ENCODE data around the gene CMTM5.

CMTM5 gene

DNA sequence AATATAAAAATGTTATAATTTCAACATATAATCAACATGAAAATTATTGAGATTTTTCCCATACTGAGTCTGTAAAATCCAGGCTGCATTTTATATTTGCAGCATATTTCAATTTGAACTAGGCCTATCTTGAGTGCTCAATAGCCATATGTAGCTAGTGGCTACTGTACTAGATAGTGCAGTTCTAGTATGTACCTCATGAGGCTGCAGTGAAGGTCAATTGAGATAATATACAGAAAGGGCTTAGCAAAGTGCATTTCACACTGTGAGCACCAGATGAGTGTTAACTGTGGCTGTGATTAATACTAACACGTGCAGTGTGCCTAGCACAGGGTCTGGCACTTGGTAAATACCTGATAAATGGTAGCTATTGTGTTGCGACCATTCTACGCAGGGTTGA is 18.8 kb upstream of the CMTM5 start:
- no peak overlapping the region for H3K4me3 ChIP-seq (ENCODE audit: low read depth in 1 of 5, low read length in 5 of 5)
- H3K27ac ChIP-seq (ENCODE audit: low read depth, low read length): no peak overlapping the region
- H3K4me1 ChIP-seq (ENCODE audit: control insufficient read depth in 5 of 5, insufficient read depth in 5 of 5, low read length in 5 of 5): peaks cover 1 to 13% (median 11%) of the 10 kb centered on the region in 5 donors
- H3K27me3 ChIP-seq (ENCODE audit: control insufficient read depth in 5 of 5, insufficient read depth in 4 of 5, low read length in 5 of 5): peaks cover 0 to 2% (median 0%) of the 10 kb centered on the region in 5 donors
- no peak overlapping the region for H3K9ac ChIP-seq (ENCODE audit: low read length in 5 of 5)
- H3K9me3 ChIP-seq (ENCODE audit: control insufficient read depth in 5 of 5, low read length in 5 of 5): no peaks in the 10 kb centered on the region
- H3K36me3 ChIP-seq (ENCODE audit: control insufficient read depth in 5 of 5, insufficient read depth in 5 of 5, low read length in 5 of 5): peaks cover 0 to 30% (median 14%) of the 10 kb centered on the region in 5 donors

DNA sequence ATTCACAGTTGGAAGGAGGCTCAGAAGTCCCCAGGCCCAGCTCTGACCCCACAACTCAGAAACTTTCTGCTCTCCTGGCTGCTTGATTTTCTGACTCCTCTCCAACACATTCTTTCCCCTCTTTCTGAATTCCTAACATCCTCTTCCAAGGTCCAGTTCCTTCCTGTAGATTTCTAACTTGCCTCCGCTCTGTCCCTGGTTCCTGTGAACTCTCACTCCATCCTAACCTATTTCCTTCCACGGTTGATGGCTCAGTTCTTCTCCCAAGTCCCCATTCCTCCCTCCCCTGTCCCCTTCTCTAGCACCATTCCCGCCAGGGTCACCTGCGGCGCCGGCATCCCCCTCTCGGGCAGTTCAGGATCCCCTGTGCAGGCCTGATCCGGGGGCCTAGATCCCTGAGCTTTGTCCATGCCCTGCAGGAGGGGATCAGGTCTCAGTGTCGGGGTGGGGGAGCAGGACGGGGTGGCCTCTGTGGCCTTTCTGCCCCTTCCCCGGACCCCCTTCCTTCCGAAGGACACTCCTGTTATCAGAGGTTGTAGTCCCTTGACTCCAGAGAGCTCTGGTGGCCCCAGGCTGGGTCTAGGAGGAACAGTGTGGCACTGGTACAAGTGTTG is 18.2 kb upstream of the CMTM5 start:
- Histone ChIP-seq H3K9me3 (ENCODE audit: control insufficient read depth in 5 of 5, low read length in 5 of 5) (no peaks in the 10 kb centered on the region), H3K27ac (ENCODE audit: low read depth, low read length) (no peak overlapping the region), H3K4me1 (ENCODE audit: control insufficient read depth in 5 of 5, insufficient read depth in 5 of 5, low read length in 5 of 5) (peaks cover 0 to 19% (median 13%) of the 10 kb centered on the region in 5 donors), H3K9ac (ENCODE audit: low read length in 5 of 5) (peak overlapping the region in 1 of 5 donors; percentile 48), H3K36me3 (ENCODE audit: control insufficient read depth in 5 of 5, insufficient read depth in 5 of 5, low read length in 5 of 5) (peaks cover 0 to 30% (median 14%) of the 10 kb centered on the region in 5 donors), H3K27me3 (ENCODE audit: control insufficient read depth in 5 of 5, insufficient read depth in 4 of 5, low read length in 5 of 5) (peaks cover 0 to 2% (median 0%) of the 10 kb centered on the region in 5 donors), H3K4me3 (ENCODE audit: low read depth in 1 of 5, low read length in 5 of 5) (no peak overlapping the region)

- no peaks in the 10 kb centered on the region for H3K9me3 ChIP-seq (ENCODE audit: control insufficient read depth in 5 of 5, low read length in 5 of 5)
Observed at GRCh38 chr14:23359167-23359626, 17.6 kb upstream of the CMTM5 start.

GRCh38 chr14:23359722-23360447 is 17.0 kb upstream of the CMTM5 start:
- Histone ChIP-seq H3K4me1 (ENCODE audit: control insufficient read depth in 5 of 5, insufficient read depth in 5 of 5, low read length in 5 of 5) (peaks cover 0 to 31% (median 24%) of the 10 kb centered on the region in 5 donors), H3K27ac (ENCODE audit: low read depth, low read length) (no peak overlapping the region), H3K27me3 (ENCODE audit: control insufficient read depth in 5 of 5, insufficient read depth in 4 of 5, low read length in 5 of 5) (peaks cover 0 to 5% (median 0%) of the 10 kb centered on the region in 5 donors), H3K9me3 (ENCODE audit: control insufficient read depth in 5 of 5, low read length in 5 of 5) (no peaks in the 10 kb centered on the region), H3K9ac (ENCODE audit: low read length in 5 of 5) (no peak overlapping the region), H3K36me3 (ENCODE audit: control insufficient read depth in 5 of 5, insufficient read depth in 5 of 5, low read length in 5 of 5) (peaks cover 0 to 30% (median 14%) of the 10 kb centered on the region in 5 donors), H3K4me3 (ENCODE audit: low read depth in 1 of 5, low read length in 5 of 5) (no peak overlapping the region)

More at GRCh38 chr14:23359167-23359626, 17.6 kb upstream of the CMTM5 start:
- Histone ChIP-seq H3K36me3 (ENCODE audit: control insufficient read depth in 5 of 5, insufficient read depth in 5 of 5, low read length in 5 of 5) (peaks cover 0 to 30% (median 14%) of the 10 kb centered on the region in 5 donors), H3K27me3 (ENCODE audit: control insufficient read depth in 5 of 5, insufficient read depth in 4 of 5, low read length in 5 of 5) (peaks cover 0 to 2% (median under 1%) of the 10 kb centered on the region in 5 donors), H3K4me1 (ENCODE audit: control insufficient read depth in 5 of 5, insufficient read depth in 5 of 5, low read length in 5 of 5) (peaks cover 0 to 24% (median 18%) of the 10 kb centered on the region in 5 donors), H3K4me3 (ENCODE audit: low read depth in 1 of 5, low read length in 5 of 5) (no peak overlapping the region), H3K9ac (ENCODE audit: low read length in 5 of 5) (peak overlapping the region in 1 of 5 donors; percentile 48), H3K27ac (ENCODE audit: low read depth, low read length) (no peak overlapping the region)

DNA sequence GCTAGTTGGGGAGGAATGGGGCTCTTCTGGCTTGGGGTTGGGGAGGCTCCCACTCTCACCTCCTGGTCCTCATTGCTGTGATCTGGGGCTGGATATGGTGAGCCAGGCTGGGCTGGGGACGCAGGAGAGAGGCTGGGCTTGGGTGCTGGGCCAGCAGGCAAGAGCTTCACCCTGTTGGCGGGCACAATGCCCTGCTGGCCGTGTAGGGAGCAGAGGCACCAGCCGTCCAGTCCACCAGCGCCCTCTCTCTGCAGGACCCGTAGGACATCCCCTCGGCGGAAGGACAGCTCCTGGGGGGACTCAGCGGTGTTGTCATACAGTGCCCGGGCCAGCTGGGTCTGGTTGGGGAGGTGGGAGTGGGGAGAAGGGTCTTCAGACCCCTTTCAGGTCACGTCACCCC is 16.4 kb upstream of the CMTM5 start:
- no peak overlapping the region for H3K4me3 ChIP-seq (ENCODE audit: low read depth in 1 of 5, low read length in 5 of 5)
- peaks cover 0 to 5% (median 0%) of the 10 kb centered on the region in 5 donors for H3K27me3 ChIP-seq (ENCODE audit: control insufficient read depth in 5 of 5, insufficient read depth in 4 of 5, low read length in 5 of 5)
- H3K36me3 ChIP-seq (ENCODE audit: control insufficient read depth in 5 of 5, insufficient read depth in 5 of 5, low read length in 5 of 5): peaks cover 0 to 30% (median 14%) of the 10 kb centered on the region in 5 donors
- no peak overlapping the region for H3K27ac ChIP-seq (ENCODE audit: low read depth, low read length)
- no peaks in the 10 kb centered on the region for H3K9me3 ChIP-seq (ENCODE audit: control insufficient read depth in 5 of 5, low read length in 5 of 5)
- peaks cover 0 to 34% (median 24%) of the 10 kb centered on the region in 5 donors for H3K4me1 ChIP-seq (ENCODE audit: control insufficient read depth in 5 of 5, insufficient read depth in 5 of 5, low read length in 5 of 5)
- no peak overlapping the region for H3K9ac ChIP-seq (ENCODE audit: low read length in 5 of 5)

DNA sequence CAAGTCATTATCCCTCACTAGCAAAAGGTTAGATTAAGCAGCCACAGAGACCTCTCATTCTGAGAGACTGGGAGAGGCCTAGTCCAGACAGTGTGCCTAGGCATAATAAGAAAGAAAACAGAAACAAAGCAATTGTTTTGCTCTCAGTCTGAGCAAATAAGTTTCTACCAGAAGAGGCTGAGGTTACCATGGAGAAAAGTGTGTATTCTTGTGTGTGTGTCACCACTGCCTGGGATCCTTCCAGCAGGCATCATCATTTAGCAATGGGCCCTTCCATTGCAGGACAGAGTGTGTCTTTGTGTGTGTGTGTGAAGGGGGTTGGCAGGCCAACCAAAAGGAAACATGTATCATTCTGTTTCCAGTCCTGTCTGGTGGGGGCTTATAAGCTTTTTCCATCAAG is 15.5 kb upstream of the CMTM5 start:
- Histone ChIP-seq H3K27ac (ENCODE audit: low read depth, low read length) (no peak overlapping the region), H3K4me3 (ENCODE audit: low read depth in 1 of 5, low read length in 5 of 5) (no peak overlapping the region), H3K9me3 (ENCODE audit: control insufficient read depth in 5 of 5, low read length in 5 of 5) (no peaks in the 10 kb centered on the region), H3K4me1 (ENCODE audit: control insufficient read depth in 5 of 5, insufficient read depth in 5 of 5, low read length in 5 of 5) (peaks cover 0 to 39% (median 29%) of the 10 kb centered on the region in 5 donors), H3K27me3 (ENCODE audit: control insufficient read depth in 5 of 5, insufficient read depth in 4 of 5, low read length in 5 of 5) (peaks cover 0 to 5% (median 0%) of the 10 kb centered on the region in 5 donors), H3K36me3 (ENCODE audit: control insufficient read depth in 5 of 5, insufficient read depth in 5 of 5, low read length in 5 of 5) (peaks cover 0 to 30% (median 14%) of the 10 kb centered on the region in 5 donors), H3K9ac (ENCODE audit: low read length in 5 of 5) (peak overlapping the region in 1 of 5 donors; percentile 0)

- H3K9me3 ChIP-seq (ENCODE audit: control insufficient read depth in 5 of 5, low read length in 5 of 5): no peaks in the 10 kb centered on the region
- H3K9ac ChIP-seq (ENCODE audit: low read length in 5 of 5): peak overlapping the region in 1 of 5 donors; percentile 0
- peaks cover 0 to 5% (median 3%) of the 10 kb centered on the region in 5 donors for H3K27me3 ChIP-seq (ENCODE audit: control insufficient read depth in 5 of 5, insufficient read depth in 4 of 5, low read length in 5 of 5)
- H3K36me3 ChIP-seq (ENCODE audit: control insufficient read depth in 5 of 5, insufficient read depth in 5 of 5, low read length in 5 of 5): peaks cover 0 to 28% (median 14%) of the 10 kb centered on the region in 5 donors
- H3K27ac ChIP-seq (ENCODE audit: low read depth, low read length): no peak overlapping the region
- H3K4me3 ChIP-seq (ENCODE audit: low read depth in 1 of 5, low read length in 5 of 5): no peak overlapping the region
- H3K4me1 ChIP-seq (ENCODE audit: control insufficient read depth in 5 of 5, insufficient read depth in 5 of 5, low read length in 5 of 5): peaks cover 0 to 43% (median 32%) of the 10 kb centered on the region in 5 donors
Observed at GRCh38 chr14:23361763-23362162, 15.1 kb upstream of the CMTM5 start.

- Histone ChIP-seq H3K9me3 (ENCODE audit: control insufficient read depth in 5 of 5, low read length in 5 of 5) (no peaks in the 10 kb centered on the region), H3K9ac (ENCODE audit: low read length in 5 of 5) (peak overlapping the region in 1 of 5 donors; percentile 0), H3K4me3 (ENCODE audit: low read depth in 1 of 5, low read length in 5 of 5) (no peak overlapping the region), H3K4me1 (ENCODE audit: control insufficient read depth in 5 of 5, insufficient read depth in 5 of 5, low read length in 5 of 5) (peaks cover 0 to 44% (median 33%) of the 10 kb centered on the region in 5 donors), H3K36me3 (ENCODE audit: control insufficient read depth in 5 of 5, insufficient read depth in 5 of 5, low read length in 5 of 5) (peaks cover 0 to 25% (median 12%) of the 10 kb centered on the region in 5 donors), H3K27me3 (ENCODE audit: control insufficient read depth in 5 of 5, insufficient read depth in 4 of 5, low read length in 5 of 5) (peaks cover 0 to 6% (median 4%) of the 10 kb centered on the region in 5 donors), H3K27ac (ENCODE audit: low read depth, low read length) (no peak overlapping the region)
Observed at GRCh38 chr14:23362200-23362599, 14.6 kb upstream of the CMTM5 start.

GRCh38 chr14:23364164-23365035 is 12.4 kb upstream of the CMTM5 start:
- peak overlapping the region; percentile 70 for H3K27ac ChIP-seq (ENCODE audit: low read depth, low read length)
- H3K4me3 ChIP-seq (ENCODE audit: low read depth in 1 of 5, low read length in 5 of 5): peak overlapping the region; percentile 56 to 73 (median 65)
- H3K36me3 ChIP-seq (ENCODE audit: control insufficient read depth in 5 of 5, insufficient read depth in 5 of 5, low read length in 5 of 5): peaks cover 0 to 11% (median 4%) of the 10 kb centered on the region in 5 donors
- no peaks in the 10 kb centered on the region for H3K9me3 ChIP-seq (ENCODE audit: control insufficient read depth in 5 of 5, low read length in 5 of 5)
- H3K9ac ChIP-seq (ENCODE audit: low read length in 5 of 5): peak overlapping the region; percentile 4 to 81 (median 69)
- H3K27me3 ChIP-seq (ENCODE audit: control insufficient read depth in 5 of 5, insufficient read depth in 4 of 5, low read length in 5 of 5): peaks cover 0 to 17% (median 4%) of the 10 kb centered on the region in 5 donors
- H3K4me1 ChIP-seq (ENCODE audit: control insufficient read depth in 5 of 5, insufficient read depth in 5 of 5, low read length in 5 of 5): peaks cover 0 to 44% (median 33%) of the 10 kb centered on the region in 5 donors

All from subcutaneous abdominal adipose tissue (tissue), 5 donors.